Kidney (tissue), 14 donors: ENCODE measurements around the gene CACNA1H. TPM values are rescaled to one million over a fixed set of nuclear protein-coding genes. Genes with fewer than 3 reads are reported as not detected.

Source experiments
- DNase-seq, 5 donors: peaks; one replicate each; pipeline ENCODE4 v3.0.0-alpha.2; 2013 to 2020
- FAIRE-seq: peaks from 2 replicates; lab custom pipeline; 2012; peaks lifted over from hg19 to GRCh38; lab: Jason Lieb, UNC
- H3K27ac ChIP-seq, 2 donors: one replicate each; pipeline ENCODE4 v1.7.0; 2013; ENCODE audit warnings: low read depth in 2 of 2, low read length in 2 of 2, inconsistent platforms in 1 of 2
- H3K27me3 ChIP-seq: one replicate; pipeline ENCODE4 v1.7.1; 2013; ENCODE audit warnings: low read length, inconsistent platforms; ENCODE audit not compliant: control insufficient read depth, insufficient read depth
- H3K36me3 ChIP-seq, 3 donors: one replicate each; pipeline versions ENCODE4 v1.7.0 to v1.7.1; 2013; ENCODE audit warnings: low read length in 3 of 3, control low read depth in 1 of 3, inconsistent platforms in 1 of 3; ENCODE audit not compliant: insufficient read depth in 3 of 3, control insufficient read depth in 2 of 3
- H3K4me1 ChIP-seq, 3 donors: one replicate each; pipeline versions ENCODE4 v1.7.0 to v1.7.1; 2013; ENCODE audit warnings: low read length in 3 of 3, inconsistent platforms in 1 of 3, low read depth in 1 of 3; ENCODE audit not compliant: control insufficient read depth in 2 of 3, insufficient read depth in 2 of 3
- H3K4me3 ChIP-seq, 3 donors: one replicate each; pipeline versions ENCODE4 v1.7.0 to v1.8.1; 2013; ENCODE audit warnings: low read length in 3 of 3, control low read depth in 1 of 3, inconsistent platforms in 1 of 3
- H3K9ac ChIP-seq, 3 donors: one replicate each; pipeline versions ENCODE4 v1.7.0 to v1.7.1; 2013; ENCODE audit warnings: low read length in 3 of 3, control low read depth in 1 of 3, inconsistent platforms in 1 of 3
- H3K9me3 ChIP-seq, 3 donors: one replicate each; pipeline versions ENCODE4 v1.7.0 to v1.7.1; 2013; ENCODE audit warnings: low read length in 3 of 3, control low read depth in 1 of 3, inconsistent platforms in 1 of 3; ENCODE audit not compliant: control insufficient read depth in 2 of 3, insufficient read depth in 1 of 3
- intact Hi-C: fragments of 100-400 bp; cut with DNase I; formaldehyde crosslinking; loops from one replicate; pipeline ENCODE4 v1.11.1; 2022
- polyA plus RNA-seq: library from polyadenylated mRNA; stranded (reverse); fragments of 350-450 nt; fragmentation: Illumina TruSeq; extraction: RNeasy Lipid Tissue Mini Kit (QIAGEN cat#74804); gene quantifications from one replicate; pipeline ENCODE4 v1.2.3, GENCODE V29; 2014; ENCODE audit warnings: low read depth, low replicate concordance; ENCODE audit not compliant: insufficient read depth
- total RNA-seq: library from RNA; stranded (reverse); fragmentation: NEBNext Ultra II Directional; extraction: Animal tissue kit (Norgen Biotek cat#: 25700); gene quantifications from one replicate; pipeline ENCODE4 v1.2.1, GENCODE V29; 2021
- TF ChIP-seq, protein P1 (sequence below): IDR thresholded peaks from 3 replicates; pipeline ENCODE4 v1.5.1; 2012; ENCODE audit warnings: mild to moderate bottlenecking, moderate library complexity, borderline replicate concordance; ENCODE audit not compliant: insufficient read depth; ENCODE audit errors: extremely low read depth
- donor health status: control.
- donor health status: control.
- donor health status: control.
- donor health status: control.
- donor health status: control.
- donor health status: DM: yes; HTN: yes; CAD: no.
- donor health status: Normal renal cell carcinoma (clear cell type).

Gene CACNA1H
- total and polyA plus RNA-seq, 2 donors from 2014 or later: 6.4 to 20.6 TPM

DNA sequence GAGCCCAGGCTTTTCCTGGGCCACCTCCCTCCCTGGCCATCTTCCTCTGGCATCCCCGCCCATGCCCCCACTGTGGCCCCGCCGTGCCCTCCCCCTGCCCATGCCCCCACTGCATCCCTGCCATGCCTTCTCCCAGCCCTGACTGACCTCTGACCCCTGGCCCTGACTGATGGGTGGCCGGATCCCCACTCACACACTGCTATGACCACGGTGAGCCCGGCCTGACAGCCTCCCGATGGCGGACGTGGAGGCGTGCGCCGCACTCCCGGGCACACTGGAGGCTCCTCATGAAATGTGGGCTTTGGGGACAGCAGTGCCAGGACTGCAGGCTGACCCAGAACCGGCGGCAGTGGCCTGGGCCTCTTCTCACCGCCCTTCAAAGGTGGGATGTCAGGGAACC is 46.2 kb upstream of the CACNA1H start:
- Histone ChIP-seq H3K27ac (no peak overlapping the region), H3K27me3 (no peaks in the 10 kb centered on the region), H3K9me3 (no peaks in the 10 kb centered on the region), H3K36me3 (no peaks in the 10 kb centered on the region), H3K4me3 (no peak overlapping the region), H3K4me1 (peaks cover 0 to 14% (median 0%) of the 10 kb centered on the region in 3 donors), H3K9ac (no peak overlapping the region)
- no peak for DNase-seq
- no peak for FAIRE-seq
- intact Hi-C loops: no loop called here
- TF ChIP-seq, protein P1, sequence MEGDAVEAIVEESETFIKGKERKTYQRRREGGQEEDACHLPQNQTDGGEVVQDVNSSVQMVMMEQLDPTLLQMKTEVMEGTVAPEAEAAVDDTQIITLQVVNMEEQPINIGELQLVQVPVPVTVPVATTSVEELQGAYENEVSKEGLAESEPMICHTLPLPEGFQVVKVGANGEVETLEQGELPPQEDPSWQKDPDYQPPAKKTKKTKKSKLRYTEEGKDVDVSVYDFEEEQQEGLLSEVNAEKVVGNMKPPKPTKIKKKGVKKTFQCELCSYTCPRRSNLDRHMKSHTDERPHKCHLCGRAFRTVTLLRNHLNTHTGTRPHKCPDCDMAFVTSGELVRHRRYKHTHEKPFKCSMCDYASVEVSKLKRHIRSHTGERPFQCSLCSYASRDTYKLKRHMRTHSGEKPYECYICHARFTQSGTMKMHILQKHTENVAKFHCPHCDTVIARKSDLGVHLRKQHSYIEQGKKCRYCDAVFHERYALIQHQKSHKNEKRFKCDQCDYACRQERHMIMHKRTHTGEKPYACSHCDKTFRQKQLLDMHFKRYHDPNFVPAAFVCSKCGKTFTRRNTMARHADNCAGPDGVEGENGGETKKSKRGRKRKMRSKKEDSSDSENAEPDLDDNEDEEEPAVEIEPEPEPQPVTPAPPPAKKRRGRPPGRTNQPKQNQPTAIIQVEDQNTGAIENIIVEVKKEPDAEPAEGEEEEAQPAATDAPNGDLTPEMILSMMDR: no peak

DNA sequence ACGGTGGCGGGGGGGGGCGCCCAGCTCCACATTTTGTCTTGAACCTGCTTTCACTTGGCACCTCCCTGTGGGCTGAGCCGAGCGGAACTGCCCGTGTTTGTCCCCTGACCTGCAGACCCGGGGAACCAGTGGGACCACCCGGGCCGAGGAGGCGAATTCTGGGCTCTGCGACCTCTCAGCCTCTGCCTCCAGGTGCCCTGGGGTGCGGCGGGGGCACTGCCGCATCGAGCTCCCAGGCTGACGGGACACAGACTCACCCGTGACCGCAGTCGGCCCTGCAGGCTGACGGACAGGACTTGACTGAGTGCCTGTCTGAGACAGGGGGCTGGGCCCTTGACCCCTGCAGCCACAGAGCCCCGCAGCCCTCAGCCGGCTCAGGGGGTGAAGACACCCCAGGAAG is 45.8 kb upstream of the CACNA1H start:
- intact Hi-C loops: no loop called here
- Histone ChIP-seq H3K9me3 (no peaks in the 10 kb centered on the region), H3K9ac (no peak overlapping the region), H3K27me3 (no peaks in the 10 kb centered on the region), H3K4me3 (no peak overlapping the region), H3K27ac (no peak overlapping the region), H3K4me1 (peaks cover 0 to 14% (median 0%) of the 10 kb centered on the region in 3 donors), H3K36me3 (no peaks in the 10 kb centered on the region)
- FAIRE-seq (no peak), DNase-seq (no peak)
- TF ChIP-seq, protein P1: no peak

DNA sequence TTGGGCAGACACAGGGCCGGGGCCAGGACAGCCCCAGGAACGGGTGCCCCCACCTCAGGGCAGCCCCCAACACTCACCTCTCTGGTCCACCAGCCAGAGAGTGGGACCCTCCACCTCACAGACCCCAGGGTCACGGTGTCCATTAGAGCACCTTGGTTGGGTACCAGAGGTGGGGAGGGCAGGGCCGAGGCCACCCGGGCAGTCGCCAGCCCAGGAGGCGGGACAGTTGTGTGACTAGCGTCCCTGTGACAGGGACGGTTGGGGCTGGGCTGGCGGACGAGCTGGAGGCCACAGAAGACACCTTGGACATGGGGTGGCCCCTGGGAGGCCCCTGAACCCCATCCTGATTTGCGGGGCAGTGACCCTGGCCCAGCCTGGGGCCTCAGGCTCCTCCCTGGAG is 45.2 kb upstream of the CACNA1H start:
- no peak overlapping the region for H3K9ac ChIP-seq
- no peaks in the 10 kb centered on the region for H3K27me3 ChIP-seq

More for the DNA sequence above, 45.2 kb upstream of the CACNA1H start:
- DNase-seq: no peak
- no peaks in the 10 kb centered on the region for H3K36me3 ChIP-seq
- no peak for FAIRE-seq
- no peak overlapping the region for H3K4me3 ChIP-seq
- no peak overlapping the region for H3K27ac ChIP-seq
- TF ChIP-seq, protein P1: no peak
- peaks cover 0 to 14% (median 0%) of the 10 kb centered on the region in 3 donors for H3K4me1 ChIP-seq
- intact Hi-C loops: no loop called here
- no peaks in the 10 kb centered on the region for H3K9me3 ChIP-seq
